HepG2 (cell line): ENCODE results near the gene DPYD.

Experiments
- CREM ChIP-seq, 2 experiments: sonication (generic) in 1 of 2; formaldehyde crosslinking in 1 of 2; IDR thresholded peaks; 2 replicates each; pipeline versions ENCODE4 v1.4.0 to v1.6.1; 2016 to 2020; ENCODE audit warnings: antibody characterized with exemption in 1 of 2, mild to moderate bottlenecking in 1 of 2, missing genetic modification reagents in 1 of 2
- EZH2 ChIP-seq: conservative IDR thresholded peaks from 2 replicates; pipeline ENCODE4 v1.6.1; 2012; ENCODE audit warnings: mild to moderate bottlenecking, low read depth, low read length, moderate library complexity
- NCOR1 ChIP-seq: fragments of 200-600 bp; sonication (generic); IDR thresholded peaks from 2 replicates; pipeline ENCODE4 v1.7.0; 2017; ENCODE audit warnings: antibody characterized with exemption, low read length, borderline replicate concordance
- TAF1 ChIP-seq: sonication (generic); formaldehyde crosslinking; IDR thresholded peaks from 2 replicates; pipeline ENCODE4 v1.4.0; 2020; ENCODE audit warnings: missing genetic modification reagents
- ZFP36 ChIP-seq: fragments of 150-350 bp; IDR thresholded peaks from 2 replicates; pipeline ENCODE4 v1.6.1; 2018; ENCODE audit warnings: borderline replicate concordance, low read length, low read depth; ENCODE audit not compliant: partially characterized antibody
- ZNF75D ChIP-seq: sonication (generic); formaldehyde crosslinking; IDR thresholded peaks from 2 replicates; pipeline ENCODE4 v1.8.1; 2023; ENCODE audit warnings: missing genetic modification reagents, mild to moderate bottlenecking, borderline replicate concordance
- ZNF841 ChIP-seq: sonication (generic); formaldehyde crosslinking; IDR thresholded peaks from 2 replicates; pipeline ENCODE4 v1.8.1; 2023; ENCODE audit warnings: missing genetic modification reagents, borderline replicate concordance
- ZSCAN29 ChIP-seq: sonication (generic); formaldehyde crosslinking; conservative IDR thresholded peaks from 2 replicates; pipeline ENCODE4 v1.4.0; 2020; ENCODE audit warnings: mild to moderate bottlenecking, missing genetic modification reagents
- TF ChIP-seq, protein P1 (sequence below): sonication (generic); formaldehyde crosslinking; IDR thresholded peaks from 2 replicates; pipeline ENCODE4 v1.8.1; 2023; ENCODE audit warnings: mild to moderate bottlenecking, inconsistent platforms, moderate library complexity, missing genetic modification reagents, borderline replicate concordance

DNA sequence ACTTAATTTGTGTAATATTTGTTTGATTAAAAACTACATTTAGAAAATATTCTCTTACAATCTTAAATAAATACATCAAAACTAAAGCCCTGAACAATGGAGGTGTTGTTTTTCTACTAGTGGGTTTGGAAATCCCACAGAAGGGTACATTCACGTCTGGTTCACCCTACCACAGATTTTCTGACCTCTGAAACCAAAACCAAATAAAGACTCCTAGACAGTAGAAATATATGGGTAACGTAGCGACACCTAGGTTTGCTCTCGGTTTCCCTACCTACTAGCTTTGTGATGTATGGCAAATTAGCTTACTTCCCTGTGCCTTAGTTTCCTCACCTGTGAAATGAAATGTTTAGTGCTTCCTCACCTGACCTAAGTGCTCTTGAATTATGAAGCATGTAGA lies 312.6 kb downstream of the DPYD start:
- TF ChIP-seq ZSCAN29 (no peak), CREM (IDR thresholded peaks at IDR 0.05) (no peak), CREM (CRISPR knock-in tag; IDR thresholded peaks at IDR 0.05) (no peak), ZNF75D (CRISPR knock-in tag) (no peak), ZFP36 (no peak), EZH2 (no peak), ZNF841 (CRISPR knock-in tag) (no peak), NCOR1 (no peak), TAF1 (CRISPR knock-in tag) (no peak)
- TF ChIP-seq, protein P1, sequence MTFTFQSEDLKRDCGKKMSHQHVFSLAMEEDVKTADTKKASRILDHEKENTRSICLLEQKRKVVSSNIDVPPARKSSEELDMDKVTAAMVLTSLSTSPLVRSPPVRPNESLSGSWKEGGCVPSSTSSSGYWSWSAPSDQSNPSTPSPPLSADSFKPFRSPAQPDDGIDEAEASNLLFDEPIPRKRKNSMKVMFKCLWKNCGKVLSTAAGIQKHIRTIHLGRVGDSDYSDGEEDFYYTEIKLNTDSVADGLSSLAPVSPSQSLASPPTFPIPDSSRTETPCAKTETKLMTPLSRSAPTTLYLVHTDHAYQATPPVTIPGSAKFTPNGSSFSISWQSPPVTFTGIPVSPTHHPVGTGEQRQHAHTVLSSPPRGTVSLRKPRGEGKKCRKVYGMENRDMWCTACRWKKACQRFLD (CRISPR knock-in tag), result no peak
